GM21717 (cell line): ENCODE data around the gene DYRK1A.
"Not testable (repeated sequence)": the region's sequence is repeated elsewhere in the genome, so short reads cannot be mapped to it uniquely, and the experiment has no call there.

Experiments used
- ATAC-seq: cut with Tn5 transposase; IDR thresholded peaks from one replicate; pipeline ENCODE4 v1.9.1; 2021; ENCODE audit warnings: mild to moderate bottlenecking, moderate library complexity; ENCODE audit not compliant: unreplicated experiment

Gene DYRK1A

GRCh38 chr21:37366482-37367316, at the start of gene DYRK1A:
DYRK1A (plus strand) TSS chr21:37366773; CDS start chr21:37420375, 53,602 bp downstream.
- ATAC-seq = peak; percentile 51

- no peak for ATAC-seq
Observed at GRCh38 chr21:37319551-37319950, 47.0 kb upstream of the DYRK1A start.

- ATAC-seq = no peak
Observed at GRCh38 chr21:37322084-37322483, 44.5 kb upstream of the DYRK1A start.

- no peak for ATAC-seq
Observed at GRCh38 chr21:37324558-37324957, 42.0 kb upstream of the DYRK1A start.

- ATAC-seq = not testable (repeated sequence)
Observed at GRCh38 chr21:37328147-37328546, 38.4 kb upstream of the DYRK1A start.

GRCh38 chr21:37331411-37331810, 35.2 kb upstream of the DYRK1A start:
- no peak for ATAC-seq

- ATAC-seq = no peak
Observed at GRCh38 chr21:37335053-37335452, 31.5 kb upstream of the DYRK1A start.

GRCh38 chr21:37337179-37337578, 29.4 kb upstream of the DYRK1A start:
- ATAC-seq = no peak

GRCh38 chr21:37337831-37338230, 28.7 kb upstream of the DYRK1A start:
- ATAC-seq = no peak

GRCh38 chr21:37338671-37339551, 27.7 kb upstream of the DYRK1A start:
- ATAC-seq = no peak

- no peak for ATAC-seq
Observed at GRCh38 chr21:37339552-37339939, 27.0 kb upstream of the DYRK1A start.

GRCh38 chr21:37341254-37341960, 25.2 kb upstream of the DYRK1A start:
- ATAC-seq = no peak

GRCh38 chr21:37342046-37342632, 24.4 kb upstream of the DYRK1A start:
- ATAC-seq = no peak

- no peak for ATAC-seq
Observed at GRCh38 chr21:37346841-37347430, 19.6 kb upstream of the DYRK1A start.

- no peak for ATAC-seq
Observed at GRCh38 chr21:37348664-37349063, 17.9 kb upstream of the DYRK1A start.

- ATAC-seq = no peak
Observed at GRCh38 chr21:37350472-37350871, 16.1 kb upstream of the DYRK1A start.

GRCh38 chr21:37356706-37357105, 9.9 kb upstream of the DYRK1A start:
- ATAC-seq = no peak

- ATAC-seq = no peak
Observed at GRCh38 chr21:37357691-37358090, 8.9 kb upstream of the DYRK1A start.

- no peak for ATAC-seq
Observed at GRCh38 chr21:37358397-37358796, 8.2 kb upstream of the DYRK1A start.

GRCh38 chr21:37363936-37364335, 2.6 kb upstream of the DYRK1A start:
- no peak for ATAC-seq
